HL-60 (cell line): ENCODE data around the gene BZW2.

Source experiments
- DNase-seq, 2 experiments: peaks; one replicate each; pipeline ENCODE4 v3.0.0-alpha.2; 2010 to 2020; ENCODE audit warnings: low read depth in 1 of 2, low spot score in 1 of 2
- H3K27ac ChIP-seq: fragments of 250-450 bp; sonication (Bioruptor Pico); replicated peaks from 2 replicates; pipeline ENCODE4 v1.5.1; 2020; ENCODE audit warnings: mild to moderate bottlenecking, moderate library complexity
- H3K27me3 ChIP-seq: fragments of 250-450 bp; sonication (Bioruptor Pico); 2 replicates; pipeline ENCODE4 v1.5.1; 2021; ENCODE audit warnings: mild to moderate bottlenecking, moderate library complexity; ENCODE audit not compliant: insufficient read depth, poor library complexity, severe bottlenecking
- H3K4me3 ChIP-seq: replicated peaks from 2 replicates; pipeline ENCODE4 v1.5.1; 2011; ENCODE audit warnings: mild to moderate bottlenecking, control low read depth, low read length; ENCODE audit not compliant: insufficient read depth
- GABPA ChIP-seq: IDR thresholded peaks from 2 replicates; pipeline ENCODE4 v1.6.1; 2012; ENCODE audit warnings: low read depth
- POLR2AphosphoS5 ChIP-seq: IDR thresholded peaks from 2 replicates; pipeline ENCODE4 v1.6.1; 2012; ENCODE audit warnings: low read depth
- SPI1 ChIP-seq: IDR thresholded peaks from 2 replicates; pipeline ENCODE4 v1.6.1; 2012; ENCODE audit warnings: low read depth, mild to moderate bottlenecking, borderline replicate concordance
- TF ChIP-seq, protein P1 (sequence below): IDR thresholded peaks from one replicate; pipeline ENCODE4 v1.5.1; 2011; ENCODE audit warnings: low read length, control low read depth, inconsistent platforms; ENCODE audit not compliant: insufficient read depth
- TF ChIP-seq, protein P2 (sequence below): IDR thresholded peaks from 2 replicates; pipeline ENCODE4 v1.6.1; 2012; ENCODE audit warnings: low read depth; ENCODE audit not compliant: insufficient replicate concordance

The BZW2 gene

DNA sequence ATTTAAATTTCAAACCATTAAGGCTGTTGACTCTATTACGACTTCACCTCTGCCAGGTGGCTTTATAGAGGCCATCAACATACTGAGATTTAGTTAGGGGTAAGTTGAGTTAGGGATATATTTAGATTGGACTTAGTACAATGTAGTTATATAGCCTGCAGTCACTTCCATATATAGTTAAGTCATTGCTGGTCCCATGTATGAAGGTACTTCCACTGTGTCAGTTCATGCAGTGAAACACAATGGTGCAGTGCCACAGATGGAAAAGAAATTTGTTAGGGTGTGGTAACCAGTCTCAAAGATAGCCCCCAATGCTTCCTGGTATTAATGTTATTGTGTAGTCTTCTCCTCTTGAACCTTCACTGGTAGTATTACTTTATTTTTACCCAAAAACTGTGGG is 95.0 kb downstream of the BZW2 start:
- H3K27me3 ChIP-seq, result no peaks in the 10 kb centered on the region
- no peak overlapping the region for H3K4me3 ChIP-seq
- DNase-seq, result no peak
- no peak overlapping the region for H3K27ac ChIP-seq
- TF ChIP-seq, protein P1, sequence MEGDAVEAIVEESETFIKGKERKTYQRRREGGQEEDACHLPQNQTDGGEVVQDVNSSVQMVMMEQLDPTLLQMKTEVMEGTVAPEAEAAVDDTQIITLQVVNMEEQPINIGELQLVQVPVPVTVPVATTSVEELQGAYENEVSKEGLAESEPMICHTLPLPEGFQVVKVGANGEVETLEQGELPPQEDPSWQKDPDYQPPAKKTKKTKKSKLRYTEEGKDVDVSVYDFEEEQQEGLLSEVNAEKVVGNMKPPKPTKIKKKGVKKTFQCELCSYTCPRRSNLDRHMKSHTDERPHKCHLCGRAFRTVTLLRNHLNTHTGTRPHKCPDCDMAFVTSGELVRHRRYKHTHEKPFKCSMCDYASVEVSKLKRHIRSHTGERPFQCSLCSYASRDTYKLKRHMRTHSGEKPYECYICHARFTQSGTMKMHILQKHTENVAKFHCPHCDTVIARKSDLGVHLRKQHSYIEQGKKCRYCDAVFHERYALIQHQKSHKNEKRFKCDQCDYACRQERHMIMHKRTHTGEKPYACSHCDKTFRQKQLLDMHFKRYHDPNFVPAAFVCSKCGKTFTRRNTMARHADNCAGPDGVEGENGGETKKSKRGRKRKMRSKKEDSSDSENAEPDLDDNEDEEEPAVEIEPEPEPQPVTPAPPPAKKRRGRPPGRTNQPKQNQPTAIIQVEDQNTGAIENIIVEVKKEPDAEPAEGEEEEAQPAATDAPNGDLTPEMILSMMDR, result no peak
- TF ChIP-seq, protein P2, sequence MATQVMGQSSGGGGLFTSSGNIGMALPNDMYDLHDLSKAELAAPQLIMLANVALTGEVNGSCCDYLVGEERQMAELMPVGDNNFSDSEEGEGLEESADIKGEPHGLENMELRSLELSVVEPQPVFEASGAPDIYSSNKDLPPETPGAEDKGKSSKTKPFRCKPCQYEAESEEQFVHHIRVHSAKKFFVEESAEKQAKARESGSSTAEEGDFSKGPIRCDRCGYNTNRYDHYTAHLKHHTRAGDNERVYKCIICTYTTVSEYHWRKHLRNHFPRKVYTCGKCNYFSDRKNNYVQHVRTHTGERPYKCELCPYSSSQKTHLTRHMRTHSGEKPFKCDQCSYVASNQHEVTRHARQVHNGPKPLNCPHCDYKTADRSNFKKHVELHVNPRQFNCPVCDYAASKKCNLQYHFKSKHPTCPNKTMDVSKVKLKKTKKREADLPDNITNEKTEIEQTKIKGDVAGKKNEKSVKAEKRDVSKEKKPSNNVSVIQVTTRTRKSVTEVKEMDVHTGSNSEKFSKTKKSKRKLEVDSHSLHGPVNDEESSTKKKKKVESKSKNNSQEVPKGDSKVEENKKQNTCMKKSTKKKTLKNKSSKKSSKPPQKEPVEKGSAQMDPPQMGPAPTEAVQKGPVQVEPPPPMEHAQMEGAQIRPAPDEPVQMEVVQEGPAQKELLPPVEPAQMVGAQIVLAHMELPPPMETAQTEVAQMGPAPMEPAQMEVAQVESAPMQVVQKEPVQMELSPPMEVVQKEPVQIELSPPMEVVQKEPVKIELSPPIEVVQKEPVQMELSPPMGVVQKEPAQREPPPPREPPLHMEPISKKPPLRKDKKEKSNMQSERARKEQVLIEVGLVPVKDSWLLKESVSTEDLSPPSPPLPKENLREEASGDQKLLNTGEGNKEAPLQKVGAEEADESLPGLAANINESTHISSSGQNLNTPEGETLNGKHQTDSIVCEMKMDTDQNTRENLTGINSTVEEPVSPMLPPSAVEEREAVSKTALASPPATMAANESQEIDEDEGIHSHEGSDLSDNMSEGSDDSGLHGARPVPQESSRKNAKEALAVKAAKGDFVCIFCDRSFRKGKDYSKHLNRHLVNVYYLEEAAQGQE, result no peak
- TF ChIP-seq POLR2AphosphoS5 (no peak), SPI1 (no peak), GABPA (no peak)

DNA sequence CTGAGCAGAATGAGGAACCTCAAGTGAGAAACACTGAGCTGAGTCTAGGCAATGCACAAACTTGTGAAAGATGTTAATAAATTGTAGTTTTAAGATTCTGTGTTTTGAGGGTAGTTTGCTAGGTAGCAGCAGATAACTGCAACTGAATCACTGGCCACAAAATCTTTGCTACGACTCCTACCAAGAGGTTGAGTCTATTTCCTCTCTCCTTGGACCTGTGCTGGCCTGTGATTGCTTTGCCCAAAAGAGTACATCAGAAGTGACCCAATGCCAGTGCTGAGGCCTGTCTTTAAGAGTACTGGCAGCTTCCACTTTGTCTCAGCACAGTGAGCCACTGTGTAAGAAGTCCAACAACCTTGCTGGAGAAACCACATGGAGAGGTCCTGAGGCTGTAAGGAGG is 95.7 kb downstream of the BZW2 start:
- Histone ChIP-seq H3K4me3 (no peak overlapping the region), H3K27ac (no peak overlapping the region), H3K27me3 (no peaks in the 10 kb centered on the region)
- TF ChIP-seq, protein P1, result no peak
- no peak for TF ChIP-seq GABPA
- no peak for TF ChIP-seq POLR2AphosphoS5
- TF ChIP-seq SPI1, result no peak
- TF ChIP-seq, protein P2, result no peak
- DNase-seq, result no peak

DNA sequence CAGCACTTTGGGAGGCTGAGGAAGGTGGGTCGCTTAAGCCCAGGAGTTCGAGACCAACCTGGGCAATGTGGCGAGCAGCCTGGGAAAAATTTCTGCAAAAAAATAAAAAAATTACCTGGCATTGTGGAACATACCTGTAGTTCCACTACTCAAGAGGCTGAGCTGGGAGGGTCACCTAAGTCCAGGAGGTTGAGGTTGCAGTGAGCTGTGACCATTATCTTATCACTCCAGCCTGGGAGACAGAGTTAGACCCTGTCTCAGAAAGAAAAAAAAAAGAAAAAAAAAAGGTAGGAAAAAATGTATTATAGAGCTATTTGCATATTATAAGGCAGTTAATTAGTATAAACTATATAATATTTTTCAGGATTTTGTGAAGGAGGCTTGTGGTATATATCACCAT is 96.6 kb downstream of the BZW2 start:
- no peak for DNase-seq
- no peak for TF ChIP-seq SPI1

DNA sequence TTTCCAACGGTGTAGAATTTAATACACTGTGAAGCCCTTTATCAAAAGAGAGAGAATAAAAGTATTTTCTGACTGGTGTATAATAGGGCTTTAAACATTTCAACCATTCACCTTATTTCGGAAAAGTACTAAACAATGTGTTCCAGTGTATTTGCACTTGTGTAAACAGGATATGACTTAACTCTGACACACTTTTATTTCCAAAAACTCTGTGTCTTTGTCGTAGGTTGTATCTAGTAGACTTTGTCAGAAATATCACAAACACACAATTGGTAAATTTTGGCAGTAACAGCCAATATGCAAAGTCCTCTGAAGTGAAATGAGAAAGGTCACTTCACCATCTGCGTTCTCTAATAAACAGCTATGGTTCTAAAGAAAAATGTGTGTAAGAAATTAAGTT is 97.3 kb downstream of the BZW2 start:
- Histone ChIP-seq H3K27me3 (no peaks in the 10 kb centered on the region), H3K4me3 (no peak overlapping the region), H3K27ac (no peak overlapping the region)
- DNase-seq, result no peak
- TF ChIP-seq, protein P2, result no peak
- TF ChIP-seq SPI1 (no peak), GABPA (no peak), POLR2AphosphoS5 (no peak)
- TF ChIP-seq, protein P1, result no peak

More for the DNA sequence above, 96.6 kb downstream of the BZW2 start:
- Histone ChIP-seq H3K27me3 (no peaks in the 10 kb centered on the region), H3K4me3 (no peak overlapping the region), H3K27ac (no peak overlapping the region)
